COLO829 (cell line): ENCODE measurements around the gene ERFL.

ENCODE experiments used
- DNase-seq: peaks from one replicate; pipeline ENCODE4 v3.0.0; 2012; ENCODE audit warnings: low spot score

Gene ERFL

GRCh38 chr19:41897820-41898219 is 30.4 kb downstream of the ERFL start:
- DNase-seq, result no peak

DNA sequence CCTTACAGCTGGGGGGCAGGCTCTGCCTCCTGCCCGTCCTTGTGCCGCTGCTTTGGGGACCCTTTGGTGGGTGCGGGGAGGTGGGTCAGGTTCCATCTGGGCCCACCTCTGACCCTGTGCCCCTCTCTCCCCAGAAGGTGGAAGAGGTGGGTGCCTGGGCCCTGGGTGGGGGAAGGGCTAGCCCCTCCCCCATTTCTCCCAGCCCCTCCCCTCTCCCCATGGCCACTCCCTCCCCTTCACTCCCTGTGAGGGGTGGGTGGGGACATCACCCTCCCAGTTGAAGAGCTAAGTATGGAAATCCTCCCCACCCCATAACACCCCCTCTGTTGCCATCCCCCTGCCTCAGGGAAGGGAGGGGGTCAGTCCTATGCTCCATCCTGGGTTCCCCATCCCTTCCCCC is 31.1 kb downstream of the ERFL start:
- no peak for DNase-seq

- DNase-seq, result no peak
These were observed 31.7 kb downstream of the ERFL start for GRCh38 chr19:41896581-41896942.

DNA sequence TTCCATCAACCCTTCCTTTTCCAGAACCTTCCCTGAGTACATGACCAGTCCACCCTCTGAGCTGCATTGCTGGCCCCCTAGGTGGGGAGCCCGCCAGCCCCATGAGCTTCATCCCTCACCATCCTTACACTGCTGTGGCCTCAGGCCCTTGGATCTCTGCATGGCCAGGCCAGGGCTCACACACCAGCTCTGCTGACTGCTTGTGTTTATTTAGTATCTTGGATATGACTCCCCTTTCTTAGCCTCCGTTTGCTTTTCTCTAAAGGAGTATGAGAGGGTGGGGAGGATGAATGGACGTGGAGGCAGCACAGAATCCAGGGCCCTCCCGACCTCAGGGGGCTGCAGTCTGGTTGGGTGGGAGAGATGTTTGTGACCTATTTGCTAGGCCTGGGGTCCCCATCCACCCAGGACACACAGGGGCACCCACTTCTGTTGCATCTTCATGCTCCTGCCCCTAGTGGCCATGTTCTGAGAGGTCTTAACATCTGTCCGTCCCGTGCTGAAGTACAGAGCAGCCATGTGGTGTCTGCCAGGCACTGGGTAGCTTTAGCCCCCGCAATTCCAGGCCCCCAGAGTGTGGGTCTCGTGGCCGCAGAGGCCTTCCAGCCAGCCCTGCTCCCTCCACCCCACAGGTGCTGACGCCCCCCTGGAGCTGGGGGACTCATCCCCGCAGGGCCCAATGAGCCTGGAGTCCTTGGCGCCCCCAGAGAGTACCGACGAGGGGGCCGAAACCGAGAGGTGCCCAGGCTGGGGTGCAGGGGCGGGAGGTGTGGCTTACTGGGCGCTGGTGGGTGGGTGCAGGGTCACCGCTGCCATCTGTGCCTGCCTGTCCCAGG is 32.3 kb downstream of the ERFL start:
- DNase-seq, result no peak

DNA sequence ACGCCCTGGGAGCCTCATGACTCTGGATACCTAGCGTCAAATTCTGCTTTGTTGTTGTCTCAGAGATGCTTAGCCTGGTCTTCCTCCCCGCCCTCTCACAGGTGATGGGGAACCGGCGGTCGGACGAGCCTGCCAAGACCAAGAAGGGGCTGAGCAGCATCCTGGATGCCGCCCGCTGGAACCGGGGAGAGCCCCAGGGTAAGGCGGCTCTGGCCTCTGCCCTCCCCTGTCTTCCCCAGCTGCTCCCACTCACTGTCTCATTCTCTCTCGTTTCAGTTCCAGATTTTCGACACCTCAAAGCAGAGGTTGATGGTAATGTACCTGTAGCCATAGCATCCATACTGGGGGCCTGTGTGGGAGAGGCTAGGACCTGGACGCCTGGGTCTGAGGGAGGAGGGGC is 33.9 kb downstream of the ERFL start:
- no peak for DNase-seq

DNA sequence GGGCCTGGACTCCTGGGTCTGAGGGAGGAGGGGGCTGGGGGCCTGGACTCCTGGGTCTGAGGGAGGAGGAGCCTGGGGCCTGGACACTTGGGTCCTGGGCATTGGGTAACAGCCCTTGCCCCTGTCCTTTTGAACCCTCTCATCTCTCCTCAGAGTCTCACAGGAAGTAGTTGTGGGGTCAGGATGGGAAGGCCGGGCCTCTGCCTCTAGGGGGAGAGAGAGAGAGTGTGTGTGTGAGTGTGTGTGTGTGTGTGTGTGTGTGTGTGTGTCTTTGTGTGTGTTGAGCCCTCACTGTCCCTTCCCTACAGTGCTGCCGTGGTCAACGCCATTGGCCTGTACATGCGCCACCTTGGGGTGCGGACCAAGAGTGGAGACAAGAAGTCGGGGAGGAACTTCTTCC is 34.4 kb downstream of the ERFL start:
- no peak for DNase-seq

DNA sequence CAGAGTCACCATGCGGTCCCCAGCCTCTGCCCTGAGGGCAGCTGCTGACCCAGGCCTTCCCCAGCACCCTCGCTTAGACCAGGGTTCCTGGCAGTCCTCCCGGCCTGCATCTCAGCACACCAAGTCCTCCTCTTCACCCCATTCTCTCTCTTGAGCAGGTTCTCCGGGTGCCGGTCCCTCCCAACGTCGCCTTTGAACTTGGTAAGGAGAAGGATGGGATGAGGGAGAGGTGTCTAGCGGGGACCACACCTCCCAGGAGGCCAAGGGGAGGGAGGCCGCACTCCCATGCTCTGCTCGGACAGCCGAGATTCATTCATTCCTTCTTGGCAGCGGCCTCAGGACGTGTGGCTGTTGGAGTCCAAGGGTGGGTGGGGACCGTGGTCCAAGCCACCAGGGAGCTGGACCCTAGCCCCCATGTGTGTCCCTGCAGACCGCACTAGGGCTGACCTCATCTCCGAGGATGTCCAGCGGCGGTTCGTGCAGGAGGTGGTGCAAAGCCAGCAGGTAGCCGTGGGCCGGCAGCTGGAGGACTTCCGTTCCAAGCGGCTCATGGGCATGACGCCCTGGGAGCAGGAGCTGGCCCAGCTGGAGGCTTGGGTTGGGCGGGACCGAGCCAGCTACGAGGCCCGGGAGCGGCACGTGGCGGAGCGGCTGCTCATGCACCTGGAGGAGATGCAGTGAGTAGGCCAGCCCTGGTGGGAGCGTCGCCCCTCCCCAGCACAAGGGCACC is 35.9 kb downstream of the ERFL start:
- DNase-seq, result no peak

DNA sequence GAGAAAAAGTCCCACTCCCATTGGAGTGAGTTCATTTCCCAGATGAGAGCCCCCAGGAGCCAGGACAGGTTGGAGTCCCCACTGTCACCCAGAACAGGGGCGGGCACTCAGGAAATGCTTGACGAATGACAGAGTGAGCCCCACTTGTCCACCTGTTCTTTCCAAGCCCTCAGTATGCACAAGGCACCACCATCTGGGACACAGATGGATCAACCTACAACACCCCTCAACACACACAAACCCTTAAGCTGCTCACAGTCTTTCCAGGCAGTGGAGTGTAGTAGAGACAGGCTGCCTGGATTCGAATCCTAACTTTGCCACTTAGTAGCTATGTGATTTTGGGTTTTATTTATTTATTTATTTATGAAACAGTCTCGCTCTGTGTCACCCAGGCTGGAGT is 37.3 kb downstream of the ERFL start:
- DNase-seq, result no peak

DNA sequence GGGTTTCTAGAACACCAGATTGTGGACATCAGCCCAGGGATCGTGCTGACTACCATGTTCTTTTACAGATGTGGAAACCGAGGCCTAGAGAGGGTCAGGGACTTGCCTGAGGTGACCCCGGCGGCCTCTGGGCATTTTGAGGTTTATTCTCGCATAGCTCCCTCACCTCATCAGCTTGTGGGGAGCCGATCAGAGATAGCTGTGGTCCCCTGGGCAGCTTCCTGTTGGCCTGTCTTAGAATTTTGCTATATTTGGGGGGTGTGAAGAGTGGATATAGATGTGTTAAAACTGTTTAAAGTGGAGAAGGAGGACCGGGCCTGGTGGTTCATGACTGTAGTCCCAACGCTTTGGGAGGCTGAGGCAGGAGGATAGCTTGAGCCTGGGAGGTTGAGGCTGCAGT is 38.4 kb downstream of the ERFL start:
- no peak for DNase-seq

DNA sequence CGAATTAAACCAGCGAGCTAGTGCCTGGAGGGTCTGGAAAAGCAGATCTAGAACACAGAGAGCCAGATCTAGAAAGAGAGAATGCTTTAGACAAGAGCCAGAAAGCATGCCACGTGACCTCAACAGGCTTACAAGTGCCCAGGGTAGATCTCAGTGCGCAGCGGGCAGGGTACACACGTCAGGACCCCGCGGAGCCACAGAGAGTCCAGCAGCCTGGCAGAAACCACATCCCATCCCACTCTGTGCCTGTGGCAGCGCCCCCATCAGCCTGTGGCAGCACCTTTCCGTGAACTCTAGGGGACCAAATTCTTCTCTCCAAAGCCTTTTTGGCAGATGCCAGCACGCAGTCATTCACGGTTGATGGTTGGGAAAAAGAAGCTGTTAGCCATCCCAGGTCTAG is 39.3 kb downstream of the ERFL start:
- no peak for DNase-seq

DNA sequence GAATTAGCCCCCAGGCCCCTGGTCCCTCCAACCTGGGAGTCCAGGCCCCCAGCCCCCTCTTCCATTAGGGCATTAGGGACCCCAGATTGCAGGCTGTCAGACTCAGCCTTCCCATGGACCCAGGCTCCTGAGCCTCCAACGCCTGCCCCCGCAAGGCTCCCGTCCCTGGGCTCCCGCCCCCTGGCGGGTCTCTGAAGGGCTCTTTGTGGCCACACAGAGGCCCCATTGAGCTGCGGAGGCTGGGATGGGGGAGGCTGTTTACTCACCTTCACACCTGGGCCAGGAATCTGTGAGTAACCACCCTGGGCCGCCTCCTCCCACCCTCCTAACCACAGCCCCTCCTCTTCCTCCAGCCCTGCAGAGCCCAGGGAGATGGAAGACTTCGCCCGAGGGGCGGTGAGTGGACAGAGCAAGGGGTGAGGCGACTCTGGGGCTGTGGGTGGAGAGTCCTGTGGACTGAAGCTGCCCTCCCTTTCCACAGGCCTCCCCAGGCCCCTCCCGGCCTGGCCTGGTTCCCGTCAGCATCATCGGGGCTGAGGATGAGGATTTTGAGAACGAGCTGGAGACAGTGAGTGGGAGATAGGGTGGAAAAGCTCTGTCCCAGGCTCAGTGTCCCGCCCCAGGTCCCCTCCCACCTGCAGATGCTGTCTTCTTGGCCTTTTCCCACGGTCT is 40.4 kb downstream of the ERFL start:
- DNase-seq, result peak; percentile 76

DNA sequence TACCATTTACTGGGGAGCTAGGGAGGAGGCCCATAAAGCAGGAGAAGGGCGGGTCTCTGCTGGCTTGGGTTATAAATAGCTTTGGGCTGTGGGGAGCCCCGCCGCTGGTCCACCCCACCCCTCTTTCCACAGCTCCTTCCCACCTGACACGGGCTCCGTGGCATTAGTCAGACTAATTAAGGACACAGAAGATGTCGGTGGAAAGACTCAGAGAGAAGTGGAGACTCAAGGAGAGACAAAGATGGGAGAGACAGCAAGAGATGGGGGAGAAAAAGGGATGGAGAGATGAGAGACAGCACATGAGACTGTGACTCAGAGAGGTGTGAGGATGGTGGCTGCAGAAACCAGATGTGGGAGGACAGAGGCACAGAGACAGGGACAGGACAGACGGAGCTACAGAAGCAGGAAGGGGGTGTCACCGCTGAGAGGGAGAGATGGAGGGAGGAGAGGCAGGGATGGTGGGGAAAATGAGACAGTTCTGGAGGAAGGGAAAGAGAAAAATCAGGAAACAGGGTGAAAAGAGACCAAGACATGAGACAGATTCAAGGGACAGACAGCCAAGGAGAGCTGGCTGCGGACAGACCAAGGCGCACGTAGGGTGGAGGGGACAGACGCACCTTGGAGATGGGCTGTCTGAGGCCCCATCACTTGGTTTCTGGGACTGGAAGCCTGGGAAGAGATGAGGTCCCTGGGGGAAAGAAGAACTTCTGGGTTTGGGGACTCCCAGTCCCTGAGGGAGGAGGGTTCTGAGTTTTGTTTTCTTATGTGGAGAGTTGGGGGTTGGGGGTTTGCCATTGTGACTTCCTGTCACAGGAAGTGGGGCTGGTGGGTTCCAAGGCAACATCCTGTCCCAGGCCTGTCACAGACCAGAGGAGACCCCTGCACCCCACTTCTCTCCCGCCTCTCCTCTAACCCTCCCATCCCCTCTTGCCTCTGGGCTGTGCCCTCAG is 41.2 kb downstream of the ERFL start:
- DNase-seq, result no peak

GRCh38 chr19:41883821-41884733 is 44.2 kb downstream of the ERFL start:
- peak; percentile 98 for DNase-seq

GRCh38 chr19:41883463-41883820 is 44.8 kb downstream of the ERFL start:
- DNase-seq, result no peak

GRCh38 chr19:41882568-41883462 is 45.4 kb downstream of the ERFL start, which contains the start of gene ARHGEF1:
Gene ARHGEF1, plus strand, starts transcription at chr19:41883184. Its CDS starts 4,899 bp downstream, at chr19:41888083.
- DNase-seq, result no peak

- DNase-seq, result no peak
These were observed 47.9 kb downstream of the ERFL start for GRCh38 chr19:41880329-41880708.

DNA sequence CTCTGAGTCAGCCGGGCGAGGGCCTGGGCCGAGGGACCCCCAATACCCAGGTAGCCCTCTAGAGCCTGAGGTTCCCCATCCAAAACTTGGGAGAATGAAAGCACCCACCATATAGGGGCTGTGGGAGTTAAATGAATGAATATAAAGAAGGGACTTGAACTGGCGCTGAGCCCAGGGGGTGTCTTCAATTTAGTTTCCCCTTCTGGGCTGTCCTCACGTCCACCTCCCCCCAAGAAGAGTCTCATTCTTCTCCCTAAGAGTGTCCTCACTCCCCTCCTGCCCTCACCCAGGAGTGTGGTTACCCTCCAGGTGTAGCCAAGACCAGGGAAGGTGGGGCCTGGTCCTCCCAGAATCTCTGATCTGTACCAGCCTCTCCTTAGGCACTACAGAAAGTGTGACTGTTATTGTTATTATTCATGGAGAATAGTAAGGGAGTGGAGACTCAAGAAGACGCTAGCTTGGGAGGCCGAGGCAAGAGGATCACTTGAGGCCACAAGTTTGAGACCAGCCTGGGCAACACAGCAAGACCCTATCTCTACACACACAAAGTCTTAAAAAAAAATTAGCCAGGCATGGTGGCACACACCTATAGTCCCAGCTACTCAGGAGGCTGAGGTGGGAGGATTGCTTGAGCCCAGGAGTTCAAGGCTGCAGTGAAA is 48.5 kb downstream of the ERFL start:
- no peak for DNase-seq

DNA sequence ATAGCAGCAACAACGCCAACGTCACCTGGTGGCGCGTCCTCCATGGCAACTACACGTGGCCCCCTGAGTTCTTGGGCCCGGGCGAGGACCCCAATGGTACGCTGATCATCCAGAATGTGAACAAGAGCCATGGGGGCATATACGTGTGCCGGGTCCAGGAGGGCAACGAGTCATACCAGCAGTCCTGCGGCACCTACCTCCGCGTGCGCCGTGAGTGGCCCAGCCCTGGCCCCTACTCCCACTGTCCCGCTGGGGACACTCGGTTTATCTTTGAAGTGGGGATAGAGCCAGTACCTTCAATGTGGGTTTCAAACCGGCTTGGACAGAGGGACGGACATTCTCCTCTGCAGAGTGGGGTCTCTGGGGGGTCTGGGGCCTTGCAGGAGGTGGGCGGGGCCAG is 49.2 kb downstream of the ERFL start:
- no peak for DNase-seq
